ENCODE results near the gene LDLRAD3. TPM values are rescaled to one million over a fixed set of nuclear protein-coding genes. Genes with fewer than 3 reads are reported as not detected.
"Not testable (repeated sequence)": the region's sequence is repeated elsewhere in the genome, so short reads cannot be mapped to it uniquely, and the experiment has no call there.

The LDLRAD3 gene
- total RNA-seq, 1 experiment from 2014 or later = 11.4 TPM

- no peak for DNase-seq
- H3K36me3 ChIP-seq (replicated peaks; ENCODE audit: control insufficient read depth, insufficient read depth, low read length) = no peaks in the 10 kb centered on the region
- H3K27me3 ChIP-seq (ENCODE audit: control insufficient read depth, insufficient read depth, low read length) = no peaks in the 10 kb centered on the region
- H3K4me3 ChIP-seq (ENCODE audit: insufficient read depth, low read depth, low read length) = no peak overlapping the region
Observed at GRCh38 chr11:36156817-36157519, 213.1 kb downstream of the LDLRAD3 start.

DNA sequence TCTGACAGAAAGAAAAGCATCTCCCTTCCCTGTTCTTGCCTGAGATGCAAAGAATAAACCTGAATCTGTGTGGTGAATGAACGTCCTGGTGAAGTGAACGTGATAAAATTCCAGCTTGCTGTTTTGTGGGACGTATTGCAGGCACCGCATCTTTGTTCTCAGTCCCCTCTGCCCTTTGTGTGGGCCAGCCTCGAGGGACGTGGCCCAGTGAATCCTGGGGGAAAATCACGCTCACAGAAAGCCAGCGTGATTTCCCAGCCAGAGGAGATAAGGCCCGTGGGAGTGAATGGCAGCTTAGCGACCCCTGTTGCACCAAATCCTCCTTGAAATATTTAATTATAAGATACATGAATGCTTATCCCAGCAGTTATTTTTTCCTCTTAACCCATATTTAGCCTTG, 216.2 kb downstream of the LDLRAD3 start:
- Histone ChIP-seq H3K4me3 (ENCODE audit: insufficient read depth, low read depth, low read length) (no peak overlapping the region), H3K36me3 (replicated peaks; ENCODE audit: control insufficient read depth, insufficient read depth, low read length) (no peaks in the 10 kb centered on the region), H3K27me3 (ENCODE audit: control insufficient read depth, insufficient read depth, low read length) (no peaks in the 10 kb centered on the region)
- no peak for DNase-seq

GRCh38 chr11:36161572-36161971, 217.7 kb downstream of the LDLRAD3 start:
- H3K4me3 ChIP-seq (ENCODE audit: insufficient read depth, low read depth, low read length) = no peak overlapping the region
- DNase-seq = no peak
- no peaks in the 10 kb centered on the region for H3K36me3 ChIP-seq (replicated peaks; ENCODE audit: control insufficient read depth, insufficient read depth, low read length)
- H3K27me3 ChIP-seq (ENCODE audit: control insufficient read depth, insufficient read depth, low read length) = no peaks in the 10 kb centered on the region

GRCh38 chr11:36162006-36162882, 218.4 kb downstream of the LDLRAD3 start:
- Histone ChIP-seq H3K36me3 (replicated peaks; ENCODE audit: control insufficient read depth, insufficient read depth, low read length) (no peaks in the 10 kb centered on the region), H3K4me3 (ENCODE audit: insufficient read depth, low read depth, low read length) (no peak overlapping the region), H3K27me3 (ENCODE audit: control insufficient read depth, insufficient read depth, low read length) (no peaks in the 10 kb centered on the region)
- no peak for DNase-seq

DNA sequence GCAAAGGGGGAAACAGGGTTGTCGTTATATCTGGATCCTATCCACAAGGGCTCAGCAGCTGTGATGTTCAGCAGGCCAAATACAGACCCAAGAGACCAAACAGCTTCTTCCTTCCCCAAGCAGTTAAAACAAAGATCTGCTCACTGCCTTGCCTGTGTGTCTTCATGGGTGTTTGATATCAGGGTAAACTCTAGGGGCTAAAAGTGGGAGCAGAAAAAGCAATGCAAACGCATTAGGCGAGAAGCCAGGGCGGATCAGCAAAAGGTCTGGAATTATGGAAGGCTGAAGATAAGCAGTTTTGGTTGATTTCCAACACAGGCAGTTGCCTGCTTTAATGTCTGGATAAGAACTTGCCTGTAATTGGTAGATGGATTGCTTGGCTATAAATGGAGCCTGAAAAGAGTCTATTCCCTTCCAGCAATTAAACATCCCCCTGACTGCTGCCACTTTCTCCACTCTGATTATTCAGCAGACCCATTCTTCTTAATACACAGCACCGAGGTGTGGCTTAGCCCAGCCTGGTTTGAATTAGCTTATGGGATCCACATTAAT, 219.1 kb downstream of the LDLRAD3 start:
- Histone ChIP-seq H3K36me3 (replicated peaks; ENCODE audit: control insufficient read depth, insufficient read depth, low read length) (no peaks in the 10 kb centered on the region), H3K27me3 (ENCODE audit: control insufficient read depth, insufficient read depth, low read length) (no peaks in the 10 kb centered on the region), H3K4me3 (ENCODE audit: insufficient read depth, low read depth, low read length) (no peak overlapping the region)
- DNase-seq = no peak

DNA sequence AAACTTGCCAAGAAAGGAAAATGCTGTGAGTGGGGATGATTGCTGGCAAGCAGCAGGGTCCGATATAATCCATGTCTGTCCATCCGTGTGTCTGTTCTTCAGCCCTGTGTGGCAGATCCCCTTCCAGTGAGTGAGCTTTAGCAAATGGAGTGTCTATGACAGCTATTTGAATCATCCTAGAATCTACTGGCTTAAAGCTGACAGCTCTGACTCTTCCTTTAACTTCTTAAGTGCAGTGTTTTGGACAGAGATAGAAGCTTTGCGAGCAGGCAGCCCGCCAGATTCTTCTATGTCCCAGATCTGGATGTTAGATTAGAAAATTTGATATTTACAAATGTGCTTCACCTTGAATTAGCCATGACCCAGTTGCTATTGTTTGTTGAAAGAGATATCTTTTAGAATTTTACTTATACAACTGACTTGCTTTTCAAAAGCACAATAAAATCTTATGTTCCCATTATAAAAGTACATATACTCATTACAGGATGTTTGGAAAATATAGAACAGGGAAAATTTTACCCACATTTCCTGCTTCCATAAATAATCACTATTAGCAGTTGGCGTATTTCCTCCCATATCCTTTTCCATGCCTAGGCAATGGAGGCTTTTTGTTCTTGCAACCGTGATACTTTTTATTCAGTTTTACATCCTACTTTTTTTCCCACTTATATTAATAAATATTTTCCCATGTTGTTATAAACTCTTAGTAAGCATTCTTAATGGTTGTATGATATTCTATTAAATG, 220.8 kb downstream of the LDLRAD3 start:
- Histone ChIP-seq H3K36me3 (replicated peaks; ENCODE audit: control insufficient read depth, insufficient read depth, low read length) (no peaks in the 10 kb centered on the region), H3K27me3 (ENCODE audit: control insufficient read depth, insufficient read depth, low read length) (no peaks in the 10 kb centered on the region), H3K4me3 (ENCODE audit: insufficient read depth, low read depth, low read length) (no peak overlapping the region)
- DNase-seq = no peak

- no peaks in the 10 kb centered on the region for H3K36me3 ChIP-seq (replicated peaks; ENCODE audit: control insufficient read depth, insufficient read depth, low read length)
- H3K4me3 ChIP-seq (ENCODE audit: insufficient read depth, low read depth, low read length) = no peak overlapping the region
- H3K27me3 ChIP-seq (ENCODE audit: control insufficient read depth, insufficient read depth, low read length) = no peaks in the 10 kb centered on the region
- DNase-seq = no peak
Observed at GRCh38 chr11:36165621-36166397, 221.9 kb downstream of the LDLRAD3 start.

- H3K36me3 ChIP-seq (replicated peaks; ENCODE audit: control insufficient read depth, insufficient read depth, low read length) = no peaks in the 10 kb centered on the region
- H3K4me3 ChIP-seq (ENCODE audit: insufficient read depth, low read depth, low read length) = no peak overlapping the region
- no peaks in the 10 kb centered on the region for H3K27me3 ChIP-seq (ENCODE audit: control insufficient read depth, insufficient read depth, low read length)
- no peak for DNase-seq
Observed at GRCh38 chr11:36167073-36167472, 223.2 kb downstream of the LDLRAD3 start.

DNA sequence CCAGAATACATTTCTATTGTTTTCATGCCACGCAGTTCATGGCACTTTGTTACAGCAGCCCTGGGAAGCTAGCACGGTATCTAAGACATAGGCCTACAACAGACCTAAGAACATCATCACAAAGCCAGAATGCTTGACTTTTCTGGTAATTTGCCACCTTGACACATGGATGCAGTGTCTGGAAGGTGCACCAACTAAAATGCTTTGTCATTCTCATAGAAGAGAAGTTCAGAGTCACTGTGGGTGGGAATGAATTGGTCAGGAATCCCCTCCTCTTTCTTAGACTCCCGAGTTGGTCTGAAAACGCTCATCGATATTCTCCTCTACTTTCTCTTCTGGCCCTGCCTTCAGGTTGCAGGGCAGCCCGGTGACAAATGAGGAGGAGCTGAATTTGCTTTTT, 223.9 kb downstream of the LDLRAD3 start:
- H3K27me3 ChIP-seq (ENCODE audit: control insufficient read depth, insufficient read depth, low read length) = no peaks in the 10 kb centered on the region
- no peak overlapping the region for H3K4me3 ChIP-seq (ENCODE audit: insufficient read depth, low read depth, low read length)
- H3K36me3 ChIP-seq (replicated peaks; ENCODE audit: control insufficient read depth, insufficient read depth, low read length) = no peaks in the 10 kb centered on the region
- no peak for DNase-seq

- no peaks in the 10 kb centered on the region for H3K27me3 ChIP-seq (ENCODE audit: control insufficient read depth, insufficient read depth, low read length)
- no peak for DNase-seq
- no peaks in the 10 kb centered on the region for H3K36me3 ChIP-seq (replicated peaks; ENCODE audit: control insufficient read depth, insufficient read depth, low read length)
- H3K4me3 ChIP-seq (ENCODE audit: insufficient read depth, low read depth, low read length) = no peak overlapping the region
Observed at GRCh38 chr11:36177836-36178235, 234.0 kb downstream of the LDLRAD3 start.

- DNase-seq = no peak
- no peak overlapping the region for H3K4me3 ChIP-seq (ENCODE audit: insufficient read depth, low read depth, low read length)
- H3K36me3 ChIP-seq (replicated peaks; ENCODE audit: control insufficient read depth, insufficient read depth, low read length) = no peaks in the 10 kb centered on the region
- H3K27me3 ChIP-seq (ENCODE audit: control insufficient read depth, insufficient read depth, low read length) = no peaks in the 10 kb centered on the region
Observed at GRCh38 chr11:36186340-36187175, 242.7 kb downstream of the LDLRAD3 start.

- no peaks in the 10 kb centered on the region for H3K36me3 ChIP-seq (replicated peaks; ENCODE audit: control insufficient read depth, insufficient read depth, low read length)
- no peaks in the 10 kb centered on the region for H3K27me3 ChIP-seq (ENCODE audit: control insufficient read depth, insufficient read depth, low read length)
- H3K4me3 ChIP-seq (ENCODE audit: insufficient read depth, low read depth, low read length) = no peak overlapping the region
- DNase-seq = no peak
Observed at GRCh38 chr11:36187622-36188021, 243.8 kb downstream of the LDLRAD3 start.

- not testable (repeated sequence) for H3K4me3 ChIP-seq (ENCODE audit: insufficient read depth, low read depth, low read length); DNase-seq; H3K36me3 ChIP-seq (replicated peaks; ENCODE audit: control insufficient read depth, insufficient read depth, low read length); H3K27me3 ChIP-seq (ENCODE audit: control insufficient read depth, insufficient read depth, low read length)
Observed at GRCh38 chr11:36189735-36190134, 245.9 kb downstream of the LDLRAD3 start.

Data from H7 (cell line).